HepG2 (cell line): Measurements from ENCODE around the gene HCN4. TPM values are rescaled to one million over a fixed set of nuclear protein-coding genes. Genes with fewer than 3 reads are reported as not detected.

Experiments
- ATF7-NPFF ChIP-seq: sonication (generic); formaldehyde crosslinking; IDR thresholded peaks from 2 replicates; pipeline ENCODE4 v1.8.1; 2023; ENCODE audit warnings: mild to moderate bottlenecking, low read depth, missing genetic modification reagents, moderate library complexity
- FOXA3 ChIP-seq: IDR thresholded peaks from 2 replicates; pipeline ENCODE4 v1.6.1; 2016; ENCODE audit warnings: missing genetic modification reagents, missing compliant biosample characterization
- MTA3 ChIP-seq: sonication (generic); formaldehyde crosslinking; IDR thresholded peaks from 2 replicates; pipeline ENCODE4 v1.4.0; 2020; ENCODE audit warnings: missing genetic modification reagents
- TP53 ChIP-seq: sonication (generic); formaldehyde crosslinking; conservative IDR thresholded peaks from 2 replicates; pipeline ENCODE4 v1.4.0; 2020; ENCODE audit warnings: missing genetic modification reagents
- ZNF260 ChIP-seq: sonication (generic); formaldehyde crosslinking; IDR thresholded peaks from 2 replicates; pipeline ENCODE4 v1.4.0; 2020; ENCODE audit warnings: missing genetic modification reagents, low read depth, mild to moderate bottlenecking, borderline replicate concordance
- ZNF432 ChIP-seq: sonication (generic); formaldehyde crosslinking; IDR thresholded peaks from 2 replicates; pipeline ENCODE4 v1.5.0; 2020; ENCODE audit warnings: missing genetic modification reagents, mild to moderate bottlenecking, borderline replicate concordance
- polyA plus RNA-seq, 8 experiments: library from polyadenylated mRNA; depleted of rRNA in 3 of 8; stranded (reverse) in 7 of 8; unstranded in 1 of 8; fragments of >200 nt; fragmentation: Illumina TruSeq in 4 of 8; extraction: Trizol in 4 of 8; gene quantifications; 2 replicates each; pipeline versions ENCODE4 v1.2.1 to v1.2.3, GENCODE V29; 2011 to 2016; ENCODE audit warnings: low read depth in 4 of 8, missing spikeins in 1 of 8, mixed read lengths in 1 of 8; ENCODE audit not compliant: insufficient read depth in 1 of 8
- total RNA-seq, 5 experiments: library from RNA; depleted of rRNA; stranded (reverse); fragments of >200 nt; fragmentation: Illumina TruSeq; extraction: Trizol; gene quantifications; 2 replicates each; pipeline ENCODE4 v1.2.3, GENCODE V29; 2016; ENCODE audit warnings: low read depth in 1 of 5
- TF ChIP-seq, protein P1 (sequence below): sonication (generic); formaldehyde crosslinking; IDR thresholded peaks from 2 replicates; pipeline ENCODE4 v1.5.0; 2020; ENCODE audit warnings: missing genetic modification reagents
- TF ChIP-seq, protein P2 (sequence below): sonication (generic); formaldehyde crosslinking; IDR thresholded peaks from 2 replicates; pipeline ENCODE4 v1.5.1; 2020; ENCODE audit warnings: missing genetic modification reagents, mild to moderate bottlenecking, borderline replicate concordance
- TF ChIP-seq, protein P3 (sequence below): sonication (generic); formaldehyde crosslinking; IDR thresholded peaks from 2 replicates; pipeline ENCODE4 v1.5.0; 2020; ENCODE audit warnings: missing genetic modification reagents
- TF ChIP-seq, protein P4 (sequence below): IDR thresholded peaks from 2 replicates; pipeline ENCODE4 v1.6.1; 2016; ENCODE audit warnings: missing compliant biosample characterization, missing genetic modification reagents, borderline replicate concordance
- TF ChIP-seq, protein P5 (sequence below): sonication (generic); formaldehyde crosslinking; IDR thresholded peaks from 2 replicates; pipeline ENCODE4 v1.5.0; 2020; ENCODE audit warnings: mild to moderate bottlenecking, missing genetic modification reagents, borderline replicate concordance
- TF ChIP-seq, protein P6 (sequence below): sonication (generic); formaldehyde crosslinking; IDR thresholded peaks from 2 replicates; pipeline ENCODE4 v1.4.0; 2020; ENCODE audit warnings: missing genetic modification reagents, borderline replicate concordance

HCN4 gene
- total and polyA plus RNA-seq, 2 of the 13 experiments (the other 11 are each of a cell fraction or from before 2014, with no cell fraction given): not detected

DNA sequence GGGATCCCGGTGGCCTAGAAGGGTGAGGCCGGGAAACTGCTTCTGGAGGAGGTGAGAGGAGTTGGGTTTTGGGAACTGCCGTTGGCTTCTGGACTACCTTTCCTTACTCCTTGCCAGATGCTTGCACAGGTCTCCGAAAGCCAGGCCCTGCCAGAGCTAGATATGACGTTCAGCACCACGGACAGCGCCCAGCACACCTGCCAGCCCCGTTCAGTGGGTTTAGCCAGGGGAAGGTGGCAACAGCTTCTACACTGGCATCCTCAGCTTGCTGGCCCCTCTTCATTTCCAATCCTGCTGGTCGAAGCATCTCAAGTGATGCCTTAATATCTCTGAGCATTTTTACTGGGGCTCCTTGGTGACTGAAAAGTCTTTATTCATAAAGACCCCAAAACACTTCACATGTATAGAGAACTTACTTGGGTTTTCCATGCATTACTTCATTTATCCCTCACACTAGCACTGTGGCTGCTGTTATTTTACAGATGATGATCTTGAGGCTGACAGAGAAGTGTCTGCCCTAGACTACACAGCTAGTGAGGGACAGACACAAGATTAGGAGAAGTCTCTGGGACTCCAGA, 21.9 kb downstream of the HCN4 start (continued):
- TF ChIP-seq, protein P1, sequence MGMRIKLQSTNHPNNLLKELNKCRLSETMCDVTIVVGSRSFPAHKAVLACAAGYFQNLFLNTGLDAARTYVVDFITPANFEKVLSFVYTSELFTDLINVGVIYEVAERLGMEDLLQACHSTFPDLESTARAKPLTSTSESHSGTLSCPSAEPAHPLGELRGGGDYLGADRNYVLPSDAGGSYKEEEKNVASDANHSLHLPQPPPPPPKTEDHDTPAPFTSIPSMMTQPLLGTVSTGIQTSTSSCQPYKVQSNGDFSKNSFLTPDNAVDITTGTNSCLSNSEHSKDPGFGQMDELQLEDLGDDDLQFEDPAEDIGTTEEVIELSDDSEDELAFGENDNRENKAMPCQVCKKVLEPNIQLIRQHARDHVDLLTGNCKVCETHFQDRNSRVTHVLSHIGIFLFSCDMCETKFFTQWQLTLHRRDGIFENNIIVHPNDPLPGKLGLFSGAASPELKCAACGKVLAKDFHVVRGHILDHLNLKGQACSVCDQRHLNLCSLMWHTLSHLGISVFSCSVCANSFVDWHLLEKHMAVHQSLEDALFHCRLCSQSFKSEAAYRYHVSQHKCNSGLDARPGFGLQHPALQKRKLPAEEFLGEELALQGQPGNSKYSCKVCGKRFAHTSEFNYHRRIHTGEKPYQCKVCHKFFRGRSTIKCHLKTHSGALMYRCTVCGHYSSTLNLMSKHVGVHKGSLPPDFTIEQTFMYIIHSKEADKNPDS: no peak
- no peak for TF ChIP-seq ZNF260 (CRISPR knock-in tag)
- TF ChIP-seq, protein P2, sequence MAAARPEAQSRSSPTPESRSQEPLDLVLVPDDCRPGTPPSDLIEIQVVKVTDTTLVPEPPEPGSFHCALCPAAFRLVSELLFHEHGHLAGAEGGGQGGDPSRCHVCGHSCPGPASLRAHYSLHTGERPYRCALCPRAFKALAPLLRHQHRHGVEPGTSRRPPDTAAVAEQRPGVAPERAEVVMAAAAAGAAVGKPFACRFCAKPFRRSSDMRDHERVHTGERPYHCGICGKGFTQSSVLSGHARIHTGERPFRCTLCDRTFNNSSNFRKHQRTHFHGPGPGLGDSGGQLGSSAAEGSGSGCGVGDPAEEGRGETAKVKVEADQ (CRISPR knock-in tag): no peak
- TF ChIP-seq FOXA3 (CRISPR knock-in tag): peak; percentile 34; the same call in 1 of the 2 replicates
- TF ChIP-seq, protein P3, sequence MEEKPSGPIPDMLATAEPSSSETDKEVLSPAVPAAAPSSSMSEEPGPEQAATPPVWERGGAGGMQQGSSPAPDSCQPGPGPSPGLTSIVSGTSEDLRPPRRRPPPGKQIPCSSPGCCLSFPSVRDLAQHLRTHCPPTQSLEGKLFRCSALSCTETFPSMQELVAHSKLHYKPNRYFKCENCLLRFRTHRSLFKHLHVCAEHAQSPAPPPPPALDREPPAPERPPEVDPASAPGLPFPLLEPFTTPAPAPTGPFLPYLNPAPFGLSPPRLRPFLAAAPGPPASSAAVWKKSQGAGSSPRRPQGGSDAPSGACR: no peak
- TF ChIP-seq, protein P4, sequence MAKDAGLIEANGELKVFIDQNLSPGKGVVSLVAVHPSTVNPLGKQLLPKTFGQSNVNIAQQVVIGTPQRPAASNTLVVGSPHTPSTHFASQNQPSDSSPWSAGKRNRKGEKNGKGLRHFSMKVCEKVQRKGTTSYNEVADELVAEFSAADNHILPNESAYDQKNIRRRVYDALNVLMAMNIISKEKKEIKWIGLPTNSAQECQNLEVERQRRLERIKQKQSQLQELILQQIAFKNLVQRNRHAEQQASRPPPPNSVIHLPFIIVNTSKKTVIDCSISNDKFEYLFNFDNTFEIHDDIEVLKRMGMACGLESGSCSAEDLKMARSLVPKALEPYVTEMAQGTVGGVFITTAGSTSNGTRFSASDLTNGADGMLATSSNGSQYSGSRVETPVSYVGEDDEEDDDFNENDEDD (CRISPR knock-in tag): no peak
- TF ChIP-seq ZNF432: no peak
- TF ChIP-seq MTA3 (CRISPR knock-in tag): no peak
- TF ChIP-seq, protein P5, sequence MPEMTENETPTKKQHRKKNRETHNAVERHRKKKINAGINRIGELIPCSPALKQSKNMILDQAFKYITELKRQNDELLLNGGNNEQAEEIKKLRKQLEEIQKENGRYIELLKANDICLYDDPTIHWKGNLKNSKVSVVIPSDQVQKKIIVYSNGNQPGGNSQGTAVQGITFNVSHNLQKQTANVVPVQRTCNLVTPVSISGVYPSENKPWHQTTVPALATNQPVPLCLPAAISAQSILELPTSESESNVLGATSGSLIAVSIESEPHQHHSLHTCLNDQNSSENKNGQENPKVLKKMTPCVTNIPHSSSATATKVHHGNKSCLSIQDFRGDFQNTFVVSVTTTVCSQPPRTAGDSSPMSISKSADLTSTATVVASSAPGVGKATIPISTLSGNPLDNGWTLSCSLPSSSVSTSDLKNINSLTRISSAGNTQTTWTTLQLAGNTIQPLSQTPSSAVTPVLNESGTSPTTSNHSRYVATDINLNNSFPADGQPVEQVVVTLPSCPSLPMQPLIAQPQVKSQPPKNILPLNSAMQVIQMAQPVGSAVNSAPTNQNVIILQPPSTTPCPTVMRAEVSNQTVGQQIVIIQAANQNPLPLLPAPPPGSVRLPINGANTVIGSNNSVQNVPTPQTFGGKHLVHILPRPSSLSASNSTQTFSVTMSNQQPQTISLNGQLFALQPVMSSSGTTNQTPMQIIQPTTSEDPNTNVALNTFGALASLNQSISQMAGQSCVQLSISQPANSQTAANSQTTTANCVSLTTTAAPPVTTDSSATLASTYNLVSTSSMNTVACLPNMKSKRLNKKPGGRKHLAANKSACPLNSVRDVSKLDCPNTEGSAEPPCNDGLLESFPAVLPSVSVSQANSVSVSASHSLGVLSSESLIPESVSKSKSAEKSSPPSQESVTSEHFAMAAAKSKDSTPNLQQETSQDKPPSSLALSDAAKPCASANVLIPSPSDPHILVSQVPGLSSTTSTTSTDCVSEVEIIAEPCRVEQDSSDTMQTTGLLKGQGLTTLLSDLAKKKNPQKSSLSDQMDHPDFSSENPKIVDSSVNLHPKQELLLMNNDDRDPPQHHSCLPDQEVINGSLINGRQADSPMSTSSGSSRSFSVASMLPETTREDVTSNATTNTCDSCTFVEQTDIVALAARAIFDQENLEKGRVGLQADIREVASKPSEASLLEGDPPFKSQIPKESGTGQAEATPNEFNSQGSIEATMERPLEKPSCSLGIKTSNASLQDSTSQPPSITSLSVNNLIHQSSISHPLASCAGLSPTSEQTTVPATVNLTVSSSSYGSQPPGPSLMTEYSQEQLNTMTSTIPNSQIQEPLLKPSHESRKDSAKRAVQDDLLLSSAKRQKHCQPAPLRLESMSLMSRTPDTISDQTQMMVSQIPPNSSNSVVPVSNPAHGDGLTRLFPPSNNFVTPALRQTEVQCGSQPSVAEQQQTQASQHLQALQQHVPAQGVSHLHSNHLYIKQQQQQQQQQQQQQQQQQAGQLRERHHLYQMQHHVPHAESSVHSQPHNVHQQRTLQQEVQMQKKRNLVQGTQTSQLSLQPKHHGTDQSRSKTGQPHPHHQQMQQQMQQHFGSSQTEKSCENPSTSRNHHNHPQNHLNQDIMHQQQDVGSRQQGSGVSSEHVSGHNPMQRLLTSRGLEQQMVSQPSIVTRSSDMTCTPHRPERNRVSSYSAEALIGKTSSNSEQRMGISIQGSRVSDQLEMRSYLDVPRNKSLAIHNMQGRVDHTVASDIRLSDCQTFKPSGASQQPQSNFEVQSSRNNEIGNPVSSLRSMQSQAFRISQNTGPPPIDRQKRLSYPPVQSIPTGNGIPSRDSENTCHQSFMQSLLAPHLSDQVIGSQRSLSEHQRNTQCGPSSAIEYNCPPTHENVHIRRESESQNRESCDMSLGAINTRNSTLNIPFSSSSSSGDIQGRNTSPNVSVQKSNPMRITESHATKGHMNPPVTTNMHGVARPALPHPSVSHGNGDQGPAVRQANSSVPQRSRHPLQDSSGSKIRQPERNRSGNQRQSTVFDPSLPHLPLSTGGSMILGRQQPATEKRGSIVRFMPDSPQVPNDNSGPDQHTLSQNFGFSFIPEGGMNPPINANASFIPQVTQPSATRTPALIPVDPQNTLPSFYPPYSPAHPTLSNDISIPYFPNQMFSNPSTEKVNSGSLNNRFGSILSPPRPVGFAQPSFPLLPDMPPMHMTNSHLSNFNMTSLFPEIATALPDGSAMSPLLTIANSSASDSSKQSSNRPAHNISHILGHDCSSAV (CRISPR knock-in tag): no peak
- TF ChIP-seq, protein P6, sequence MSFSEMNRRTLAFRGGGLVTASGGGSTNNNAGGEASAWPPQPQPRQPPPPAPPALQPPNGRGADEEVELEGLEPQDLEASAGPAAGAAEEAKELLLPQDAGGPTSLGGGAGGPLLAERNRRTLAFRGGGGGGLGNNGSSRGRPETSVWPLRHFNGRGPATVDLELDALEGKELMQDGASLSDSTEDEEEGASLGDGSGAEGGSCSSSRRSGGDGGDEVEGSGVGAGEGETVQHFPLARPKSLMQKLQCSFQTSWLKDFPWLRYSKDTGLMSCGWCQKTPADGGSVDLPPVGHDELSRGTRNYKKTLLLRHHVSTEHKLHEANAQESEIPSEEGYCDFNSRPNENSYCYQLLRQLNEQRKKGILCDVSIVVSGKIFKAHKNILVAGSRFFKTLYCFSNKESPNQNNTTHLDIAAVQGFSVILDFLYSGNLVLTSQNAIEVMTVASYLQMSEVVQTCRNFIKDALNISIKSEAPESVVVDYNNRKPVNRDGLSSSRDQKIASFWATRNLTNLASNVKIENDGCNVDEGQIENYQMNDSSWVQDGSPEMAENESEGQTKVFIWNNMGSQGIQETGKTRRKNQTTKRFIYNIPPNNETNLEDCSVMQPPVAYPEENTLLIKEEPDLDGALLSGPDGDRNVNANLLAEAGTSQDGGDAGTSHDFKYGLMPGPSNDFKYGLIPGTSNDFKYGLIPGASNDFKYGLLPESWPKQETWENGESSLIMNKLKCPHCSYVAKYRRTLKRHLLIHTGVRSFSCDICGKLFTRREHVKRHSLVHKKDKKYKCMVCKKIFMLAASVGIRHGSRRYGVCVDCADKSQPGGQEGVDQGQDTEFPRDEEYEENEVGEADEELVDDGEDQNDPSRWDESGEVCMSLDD (CRISPR knock-in tag): no peak
- peak; percentile 39; the same call in 1 of the 2 replicates for TF ChIP-seq ATF7-NPFF
- no peak for TF ChIP-seq TP53 (CRISPR knock-in tag)
